Heart left ventricle (tissue), 16 donors: ENCODE data around the gene LHX4. TPM values are rescaled to one million over a fixed set of nuclear protein-coding genes. Genes with fewer than 3 reads are reported as not detected.

Experiments used
- ATAC-seq, 4 donors: fragments of 200-7000 bp; cut with Tn5 transposase; one replicate each; pipeline ENCODE4 v1.9.1; 2020 to 2022; ENCODE audit warnings: moderate library complexity in 4 of 4, mild to moderate bottlenecking in 3 of 4, moderate number of reproducible peaks in 1 of 4
- DNase-seq, 5 donors: peaks; one replicate each; pipeline ENCODE4 v3.0.0-alpha.2; 2020
- H3K27ac ChIP-seq, 12 donors: fragments of 200-600 bp; sonication (generic) in 4 of 12; one replicate each; pipeline versions ENCODE4 v1.5.0 to v1.8.0; 2016 to 2022; ENCODE audit warnings: mild to moderate bottlenecking in 2 of 12
- H3K27me3 ChIP-seq, 9 donors: fragments of 200-600 bp; sonication (generic) in 2 of 9; one replicate each; pipeline versions ENCODE4 v1.5.1 to v1.8.0; 2016 to 2022; ENCODE audit warnings: mild to moderate bottlenecking in 3 of 9
- H3K36me3 ChIP-seq, 9 donors: fragments of 200-600 bp; sonication (generic) in 2 of 9; one replicate each; pipeline versions ENCODE4 v1.5.0 to v1.8.0; 2018 to 2022; ENCODE audit warnings: mild to moderate bottlenecking in 2 of 9
- H3K4me1 ChIP-seq, 12 donors: fragments of 200-600 bp; sonication (generic) in 4 of 12; one replicate each; pipeline versions ENCODE4 v1.5.0 to v1.8.0; 2016 to 2022; ENCODE audit warnings: mild to moderate bottlenecking in 3 of 12
- H3K4me3 ChIP-seq, 12 donors: fragments of 200-600 bp; sonication (generic) in 4 of 12; one replicate each; pipeline versions ENCODE4 v1.5.0 to v1.8.0; 2017 to 2022; ENCODE audit warnings: mild to moderate bottlenecking in 9 of 12, moderate library complexity in 4 of 12
- H3K9me3 ChIP-seq, 12 donors: fragments of 200-600 bp; sonication (generic) in 4 of 12; one replicate each; pipeline versions ENCODE4 v1.5.0 to v1.8.0; 2016 to 2022; ENCODE audit warnings: mild to moderate bottlenecking in 1 of 12
- CTCF ChIP-seq, 12 donors: fragments of 200-600 bp; sonication (generic) in 4 of 12; IDR thresholded peaks; one replicate each; pipeline versions ENCODE4 v1.5.0 to v1.8.0; 2018 to 2022; ENCODE audit warnings: antibody characterized with exemption in 12 of 12, mild to moderate bottlenecking in 5 of 12
- POLR2A ChIP-seq, 2 donors: fragments of 450-650 bp; IDR thresholded peaks; one replicate each; pipeline ENCODE4 v1.6.1; 2017; ENCODE audit warnings: antibody characterized with exemption in 2 of 2, mild to moderate bottlenecking in 2 of 2, moderate library complexity in 2 of 2
- WGBS, 4 donors: extraction: QIAGEN DNeasy Blood & Tissue Kit in 2 of 4; methylation state at CpG; one replicate each; pipeline versions ENCODE4 v1.1.5 to v1.1.7; 2013 to 2018; 5-methylcytosine and 5-hydroxymethylcytosine counted together
- intact Hi-C, 10 donors: fragments of 100-400 bp; cut with DNase I; formaldehyde crosslinking; loops; one replicate each; pipeline versions ENCODE4 v1.11.1 to v1.14.2; 2022
- long read RNA-seq, 3 donors: library from polyadenylated mRNA; unstranded; transcript quantifications; one replicate each; pipeline ENCODE4 v2.0.0, GENCODE V29; 2020 to 2021
- polyA plus RNA-seq, 2 donors: library from polyadenylated mRNA; stranded (reverse); fragments of 200-250 nt; gene quantifications; one replicate each; pipeline ENCODE4 v1.2.3, GENCODE V29; 2013
- total RNA-seq, 9 donors: library from RNA; depleted of rRNA in 2 of 9; stranded (reverse); fragments of >200 nt in 2 of 9; fragmentation: NEBNext Ultra II Directional in 3 of 9; extraction: Animal tissue kit (Norgen Biotek cat#: 25700) in 3 of 9; gene quantifications; one replicate each; pipeline versions ENCODE4 v1.1.0 to v1.2.4, GENCODE V29; 2016 to 2023
- donor health status: ischemic (EF 13 %, LVEDD 7.1; RV severe dilation, severe dysfunction).
- donor health status: healthy with polysubstance abuse.
- donor health status: DM: no; HTN: yes; CAD: no.
- donor health status: DM: no; HTN: no; CAD: no.
- donor health status: ischemic (EF 25% LVEDD 6.9; RV normal size, moderate dysfunction).
- donor health status: ischemic (EF 25% LVEDD 5.7; RV mildly dilated, moderate dysfunction).
- donor health status: healthy.
- donor health status: DM: yes; HTN: yes; CAD: no.
- donor health status: ischemic (EF 35%, LVEDD 5.7; RV mildly dilated, moderate dysfunction).
- donor health status: nonischemic (EF 11% LVEDD 7.7; RV severe dilation, severe dysfunction).
- donor health status: DM: yes; HTN: yes; CAD: no.
- donor health status: PGD.
- donor health status: ischemic (EF 29% LVEDD 5.4; RV normal size, mild dysfunction).
- donor health status: nonischemic (EF 23%, LVEDD 6.1; RV moderate dilation, normal function).

The LHX4 gene
- total RNA-seq (not detected), polyA plus RNA-seq (not detected)
- long read RNA-seq, donor 1 = 0 reads
- long read RNA-seq, donor 2 = 0 reads
- long read RNA-seq, donor 3 = 0 reads

DNA sequence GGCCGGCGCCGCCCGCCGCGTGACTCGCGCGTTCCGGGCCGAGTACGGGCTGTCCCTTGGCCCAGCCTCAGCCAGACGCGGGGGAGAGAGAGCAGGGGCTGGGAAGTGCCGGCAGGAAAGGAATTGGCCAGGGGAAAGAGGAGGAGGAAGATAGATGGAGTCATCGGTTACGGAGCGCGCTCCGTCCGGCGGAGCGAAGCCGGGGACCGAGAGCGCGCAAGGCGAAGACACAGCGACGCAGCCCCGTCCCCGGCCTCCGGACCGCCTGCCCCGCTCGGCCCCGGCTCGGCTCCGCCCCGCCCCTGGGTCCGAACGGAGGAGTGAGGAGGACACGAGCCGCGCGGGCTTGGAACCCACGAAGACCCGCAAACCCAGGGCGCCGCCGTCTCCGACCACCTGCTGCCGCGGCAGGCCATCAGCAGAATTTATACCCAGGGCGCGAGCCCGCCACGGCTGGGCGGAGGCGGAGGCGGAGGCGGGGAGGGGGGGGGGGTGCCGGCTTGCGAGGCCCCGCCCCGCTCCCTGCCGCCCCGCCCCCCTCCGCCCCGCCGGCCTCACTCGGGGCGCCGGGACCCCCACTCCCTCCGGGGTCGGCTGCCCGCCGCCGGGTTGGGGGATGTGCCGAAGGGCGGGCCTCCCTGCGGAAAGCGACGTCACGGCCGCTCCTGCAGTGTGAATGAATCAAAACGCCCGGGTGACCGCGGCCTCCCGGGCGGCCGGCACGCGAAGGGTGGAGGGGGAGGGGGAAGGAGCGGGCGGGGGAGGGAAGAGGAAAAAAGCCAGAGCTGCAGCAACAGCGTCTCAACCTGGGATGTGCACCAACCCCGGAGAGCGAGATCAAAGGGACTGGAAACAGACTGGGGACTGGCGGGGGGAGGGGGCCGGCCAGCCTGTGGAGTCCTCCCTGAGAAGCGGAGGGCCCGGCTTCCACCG lies at the start of gene LHX4:
TSS of gene LHX4 (plus strand) at position 782 of the 933 bp plus-strand sequence. CDS start 266 bp downstream, outside the sequence.
- no peak for DNase-seq
- H3K36me3 ChIP-seq = no peaks in the 10 kb centered on the region

DNA sequence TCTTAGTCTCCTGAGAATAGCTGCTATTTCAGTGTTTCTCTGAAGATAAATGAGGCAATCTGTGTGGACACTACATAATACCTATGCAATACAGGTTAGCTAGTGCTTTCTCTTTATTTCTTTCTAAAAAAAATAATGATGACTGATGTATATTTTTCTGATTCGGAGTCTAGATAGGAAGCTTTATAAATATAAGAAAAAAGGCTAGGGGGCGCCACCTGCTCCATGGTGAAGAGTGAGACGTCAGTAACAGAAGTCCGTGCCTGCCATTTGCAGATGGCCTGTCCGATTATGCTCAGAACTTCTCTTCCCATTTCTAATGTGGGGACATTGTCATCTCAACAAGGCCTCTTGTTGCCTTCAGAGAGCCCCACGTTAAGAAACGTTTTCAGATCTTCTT lies 49.0 kb upstream of the LHX4 start:
- DNase-seq (no peak), ATAC-seq (no peak)
- Histone ChIP-seq H3K36me3 (peaks cover 0 to 63% (median 34%) of the 10 kb centered on the region in 9 donors), H3K27ac (no peak overlapping the region), H3K4me1 (peaks cover 0 to 5% (median 1%) of the 10 kb centered on the region in 12 donors), H3K27me3 (no peaks in the 10 kb centered on the region), H3K9me3 (no peaks in the 10 kb centered on the region), H3K4me3 (no peak overlapping the region)
- intact Hi-C loops = loop anchor here in 3 of 10 donors (10.0 kb wide), 4 partner anchors 234 to 476 kb away; no protein-coding TSS in a partner anchor
- WGBS, 4 donors = 76 to 90% (median 84%) methylated on average over 7 of the region's 7 CpGs
- TF ChIP-seq POLR2A (IDR thresholded peaks at IDR 0.05) (no peak), CTCF (IDR thresholded peaks at IDR 0.05) (peak in 8 of 12 donors; percentile 19 to 46 (median 36))

More for the DNA sequence above, at the start of gene LHX4:
- 0 to 1% (median 0%) methylated on average over 47 to 105 of the region's 105 CpGs for WGBS, 4 donors
- peak in 3 of 4 donors; percentile 29 to 72 (median 43) for ATAC-seq
- Histone ChIP-seq H3K4me3 (peak within 1 kb of the TSS; percentile 50 to 68 (median 54)), H3K4me1 (peaks cover 5 to 51% (median 35%) of the 10 kb centered on the region in 12 donors), H3K27ac (no peak within 1 kb of the TSS), H3K27me3 (peaks cover 66 to 100% (median 87%) of the 10 kb centered on the region in 9 donors), H3K9me3 (no peaks in the 10 kb centered on the region)
- intact Hi-C loops = no loop called here
- TF ChIP-seq POLR2A (IDR thresholded peaks at IDR 0.05) (no peak), CTCF (IDR thresholded peaks at IDR 0.05) (no peak)

DNA sequence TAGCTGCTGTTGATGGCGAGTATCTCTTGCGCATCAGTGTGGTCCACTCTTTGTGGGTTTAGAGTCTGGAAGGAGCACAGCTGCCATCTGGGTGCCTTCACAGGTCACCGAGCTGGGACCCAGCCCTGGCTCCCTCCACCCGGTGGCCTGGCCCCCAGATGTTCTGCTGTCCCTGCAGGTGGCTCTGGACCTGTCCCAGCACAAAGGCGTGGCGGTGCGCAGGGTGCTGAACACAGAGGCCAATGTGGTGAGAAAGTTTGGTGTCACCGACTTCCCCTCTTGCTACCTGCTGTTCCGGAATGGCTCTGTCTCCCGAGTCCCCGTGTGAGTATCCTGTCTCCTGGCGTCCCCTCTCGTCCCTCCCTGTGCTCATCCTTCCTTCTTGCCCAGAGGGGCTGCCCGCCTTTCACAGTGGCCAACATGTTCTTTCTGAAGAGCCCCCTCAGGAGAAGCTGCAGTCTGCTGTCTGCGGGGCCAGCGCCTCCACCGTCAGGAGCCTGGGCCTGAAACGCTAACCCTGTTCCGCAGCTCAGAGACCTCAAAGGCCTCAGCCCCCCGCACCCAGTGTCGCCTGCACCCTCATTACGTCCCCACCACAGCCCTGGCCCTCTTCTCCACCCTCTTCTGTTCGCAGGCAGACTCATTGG lies 47.9 kb upstream of the LHX4 start:
- peaks cover 0 to 74% (median 45%) of the 10 kb centered on the region in 9 donors for H3K36me3 ChIP-seq
- H3K27ac ChIP-seq = no peak overlapping the region
- no peak overlapping the region for H3K4me3 ChIP-seq
- no peaks in the 10 kb centered on the region for H3K27me3 ChIP-seq
- TF ChIP-seq POLR2A (IDR thresholded peaks at IDR 0.05) (no peak), CTCF (IDR thresholded peaks at IDR 0.05) (no peak)
- H3K4me1 ChIP-seq = no peaks in the 10 kb centered on the region
- intact Hi-C loops = loop anchor here in 3 of 10 donors (10.0 kb wide), 4 partner anchors 233 to 477 kb away; no protein-coding TSS in a partner anchor
- no peak for DNase-seq
- 92 to 97% (median 93%) methylated on average over 18 to 23 of the region's 23 CpGs for WGBS, 4 donors
- H3K9me3 ChIP-seq = no peaks in the 10 kb centered on the region
- no peak for ATAC-seq
